Measurements from ENCODE around the gene ZNF736.

Gene ZNF736

GRCh38 chr7:64359543-64359942, 45.8 kb downstream of the ZNF736 start:
- Histone ChIP-seq H3K4me3 (ENCODE audit: low read length, poor library complexity, severe bottlenecking) (no peak overlapping the region), H2AFZ (ENCODE audit: low read length) (no peak overlapping the region), H3K9me2 (replicated peaks; ENCODE audit: low read depth, low read length) (no peaks in the 10 kb centered on the region), H3F3A (ENCODE audit: low read depth) (no peaks in the 10 kb centered on the region), H3K27me3 (ENCODE audit: insufficient read depth, low read length, poor library complexity, severe bottlenecking) (no peaks in the 10 kb centered on the region), H3K36me3 (ENCODE audit: insufficient read depth, low read length) (no peaks in the 10 kb centered on the region), H3K79me2 (ENCODE audit: insufficient read depth, low read length) (no peaks in the 10 kb centered on the region), H3K9me3 (ENCODE audit: insufficient read depth, low read depth, low read length) (0 out of 2 replicates have a peak, but pooled peaks cover 3% of the 10 kb centered on the region), H3K4me1 (ENCODE audit: insufficient read depth, low read length, poor library complexity, severe bottlenecking) (no peaks in the 10 kb centered on the region), H3K9ac (ENCODE audit: low read depth, low read length, poor library complexity, severe bottlenecking) (no peak overlapping the region), H4K20me1 (ENCODE audit: insufficient read depth, low read length, poor library complexity, severe bottlenecking) (no peaks in the 10 kb centered on the region), H3K4me2 (ENCODE audit: low read depth, low read length, poor library complexity, severe bottlenecking) (no peak overlapping the region)
- TF ChIP-seq CTCF (conservative IDR thresholded peaks at IDR 0.05; ENCODE audit: low read length) (no peak), EZH2phosphoT487 (IDR thresholded peaks at IDR 0.05; ENCODE audit: borderline replicate concordance) (no peak)

- Histone ChIP-seq H3K4me2 (ENCODE audit: low read depth, low read length, poor library complexity, severe bottlenecking) (no peak overlapping the region), H3K79me2 (ENCODE audit: insufficient read depth, low read length) (no peaks in the 10 kb centered on the region), H3K9me3 (ENCODE audit: insufficient read depth, low read depth, low read length) (peaks cover 3% of the 10 kb centered on the region; the same call in 1 of the 2 replicates), H3K4me3 (ENCODE audit: low read length, poor library complexity, severe bottlenecking) (no peak overlapping the region), H3K27me3 (ENCODE audit: insufficient read depth, low read length, poor library complexity, severe bottlenecking) (no peaks in the 10 kb centered on the region), H2AFZ (ENCODE audit: low read length) (no peak overlapping the region), H3K9me2 (replicated peaks; ENCODE audit: low read depth, low read length) (no peaks in the 10 kb centered on the region), H3K4me1 (ENCODE audit: insufficient read depth, low read length, poor library complexity, severe bottlenecking) (no peaks in the 10 kb centered on the region), H4K20me1 (ENCODE audit: insufficient read depth, low read length, poor library complexity, severe bottlenecking) (no peaks in the 10 kb centered on the region), H3F3A (ENCODE audit: low read depth) (no peaks in the 10 kb centered on the region), H3K36me3 (ENCODE audit: insufficient read depth, low read length) (no peaks in the 10 kb centered on the region), H3K9ac (ENCODE audit: low read depth, low read length, poor library complexity, severe bottlenecking) (no peak overlapping the region)
- TF ChIP-seq EZH2phosphoT487 (IDR thresholded peaks at IDR 0.05; ENCODE audit: borderline replicate concordance) (no peak), CTCF (conservative IDR thresholded peaks at IDR 0.05; ENCODE audit: low read length) (no peak)
Observed at GRCh38 chr7:64371116-64371515, 57.4 kb downstream of the ZNF736 start.

- Histone ChIP-seq H3K79me2 (ENCODE audit: insufficient read depth, low read length) (no peaks in the 10 kb centered on the region), H3K9me3 (ENCODE audit: insufficient read depth, low read depth, low read length) (peaks cover 8% of the 10 kb centered on the region; the same call in 1 of the 2 replicates), H3K9me2 (replicated peaks; ENCODE audit: low read depth, low read length) (no peaks in the 10 kb centered on the region), H3F3A (ENCODE audit: low read depth) (no peaks in the 10 kb centered on the region), H3K4me2 (ENCODE audit: low read depth, low read length, poor library complexity, severe bottlenecking) (no peak overlapping the region), H3K4me1 (ENCODE audit: insufficient read depth, low read length, poor library complexity, severe bottlenecking) (no peaks in the 10 kb centered on the region), H3K36me3 (ENCODE audit: insufficient read depth, low read length) (no peaks in the 10 kb centered on the region), H2AFZ (ENCODE audit: low read length) (no peak overlapping the region), H3K27me3 (ENCODE audit: insufficient read depth, low read length, poor library complexity, severe bottlenecking) (no peaks in the 10 kb centered on the region), H4K20me1 (ENCODE audit: insufficient read depth, low read length, poor library complexity, severe bottlenecking) (no peaks in the 10 kb centered on the region), H3K4me3 (ENCODE audit: low read length, poor library complexity, severe bottlenecking) (no peak overlapping the region), H3K9ac (ENCODE audit: low read depth, low read length, poor library complexity, severe bottlenecking) (no peak overlapping the region)
- TF ChIP-seq CTCF (conservative IDR thresholded peaks at IDR 0.05; ENCODE audit: low read length): no peak
- TF ChIP-seq EZH2phosphoT487 (IDR thresholded peaks at IDR 0.05; ENCODE audit: borderline replicate concordance): no peak
Observed at GRCh38 chr7:64373017-64373416, 59.3 kb downstream of the ZNF736 start.
